HCT116 (cell line): ENCODE results near the gene RUNX2.

Experiments used
- CBX3 ChIP-seq: IDR thresholded peaks from 2 replicates; pipeline ENCODE4 v1.6.1; 2012; ENCODE audit warnings: low read depth
- EGR1 ChIP-seq: IDR thresholded peaks from 2 replicates; pipeline ENCODE4 v1.6.1; 2012; ENCODE audit warnings: low read depth
- ELF1 ChIP-seq: IDR thresholded peaks from 2 replicates; pipeline ENCODE4 v1.6.1; 2012; ENCODE audit warnings: low read depth, borderline replicate concordance
- EZH2phosphoT487 ChIP-seq: fragments of 200-600 bp; IDR thresholded peaks from 2 replicates; pipeline ENCODE4 v1.6.1; 2018; ENCODE audit warnings: antibody characterized with exemption, borderline replicate concordance
- POLR2A ChIP-seq: IDR thresholded peaks from 2 replicates; pipeline ENCODE4 v1.7.0; 2011; ENCODE audit warnings: borderline replicate concordance; ENCODE audit not compliant: insufficient read depth, insufficient read length; ENCODE audit errors: extremely low read depth
- POLR2AphosphoS5 ChIP-seq: IDR thresholded peaks from 2 replicates; pipeline ENCODE4 v1.6.1; 2011; ENCODE audit warnings: mild to moderate bottlenecking, low read depth, low read length, moderate library complexity
- RAD21 ChIP-seq: IDR thresholded peaks from 2 replicates; pipeline ENCODE4 v1.6.1; 2012; ENCODE audit warnings: low read depth, mild to moderate bottlenecking
- ZFX ChIP-seq: fragments of 450-650 bp; IDR thresholded peaks from 2 replicates; pipeline ENCODE4 v1.6.1; 2017
- TF ChIP-seq, protein P1 (sequence below), 3 experiments: fragments of 200-600 bp in 1 of 3; sonication (generic) in 1 of 3; IDR thresholded peaks in 2 of 3; conservative IDR thresholded peaks in 1 of 3; 2 replicates each; pipeline ENCODE4 v1.5.1; 2012 to 2017; ENCODE audit warnings: low read depth in 2 of 3, low read length in 2 of 3, antibody characterized with exemption in 1 of 3, borderline replicate concordance in 1 of 3, control low read depth in 1 of 3, mild to moderate bottlenecking in 1 of 3, mixed read lengths in 1 of 3, mixed run types in 1 of 3, moderate library complexity in 1 of 3; ENCODE audit not compliant: insufficient read depth in 1 of 3
- TF ChIP-seq, protein P2 (sequence below): IDR thresholded peaks from 2 replicates; pipeline ENCODE4 v1.6.1; 2012

- TF ChIP-seq, protein P1, sequence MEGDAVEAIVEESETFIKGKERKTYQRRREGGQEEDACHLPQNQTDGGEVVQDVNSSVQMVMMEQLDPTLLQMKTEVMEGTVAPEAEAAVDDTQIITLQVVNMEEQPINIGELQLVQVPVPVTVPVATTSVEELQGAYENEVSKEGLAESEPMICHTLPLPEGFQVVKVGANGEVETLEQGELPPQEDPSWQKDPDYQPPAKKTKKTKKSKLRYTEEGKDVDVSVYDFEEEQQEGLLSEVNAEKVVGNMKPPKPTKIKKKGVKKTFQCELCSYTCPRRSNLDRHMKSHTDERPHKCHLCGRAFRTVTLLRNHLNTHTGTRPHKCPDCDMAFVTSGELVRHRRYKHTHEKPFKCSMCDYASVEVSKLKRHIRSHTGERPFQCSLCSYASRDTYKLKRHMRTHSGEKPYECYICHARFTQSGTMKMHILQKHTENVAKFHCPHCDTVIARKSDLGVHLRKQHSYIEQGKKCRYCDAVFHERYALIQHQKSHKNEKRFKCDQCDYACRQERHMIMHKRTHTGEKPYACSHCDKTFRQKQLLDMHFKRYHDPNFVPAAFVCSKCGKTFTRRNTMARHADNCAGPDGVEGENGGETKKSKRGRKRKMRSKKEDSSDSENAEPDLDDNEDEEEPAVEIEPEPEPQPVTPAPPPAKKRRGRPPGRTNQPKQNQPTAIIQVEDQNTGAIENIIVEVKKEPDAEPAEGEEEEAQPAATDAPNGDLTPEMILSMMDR (IDR thresholded peaks at IDR 0.05 in 2 of 3, conservative IDR thresholded peaks at IDR 0.05 in 1 of 3; ENCODE audit: borderline replicate concordance in 1 of 3, insufficient read depth in 1 of 3, low read depth in 2 of 3, low read length in 2 of 3), result no peak
- TF ChIP-seq EGR1, result no peak
- TF ChIP-seq, protein P2, sequence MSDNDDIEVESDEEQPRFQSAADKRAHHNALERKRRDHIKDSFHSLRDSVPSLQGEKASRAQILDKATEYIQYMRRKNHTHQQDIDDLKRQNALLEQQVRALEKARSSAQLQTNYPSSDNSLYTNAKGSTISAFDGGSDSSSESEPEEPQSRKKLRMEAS, result no peak
- no peak for TF ChIP-seq POLR2AphosphoS5
- TF ChIP-seq CBX3, result no peak
- TF ChIP-seq POLR2A, result no peak
- TF ChIP-seq ZFX, result no peak
- no peak for TF ChIP-seq EZH2phosphoT487
- no peak for TF ChIP-seq ELF1
- no peak for TF ChIP-seq RAD21
Observed at GRCh38 chr6:45563041-45563440, 234.9 kb downstream of the RUNX2 start.
